Raji (cell line): ENCODE measurements around the gene TPSD1.

ENCODE experiments used
- POLR2A ChIP-seq: IDR thresholded peaks from 2 replicates; pipeline ENCODE4 v1.6.1; 2011; ENCODE audit warnings: low read depth, low read length, control low read depth; ENCODE audit not compliant: insufficient read depth

TPSD1 gene

GRCh38 chr16:1265090-1265630, 9.3 kb downstream of the TPSD1 start:
- no peak for TF ChIP-seq POLR2A

- TF ChIP-seq POLR2A = no peak
Observed at GRCh38 chr16:1265826-1266225, 10.0 kb downstream of the TPSD1 start.

- TF ChIP-seq POLR2A = no peak
Observed at GRCh38 chr16:1271380-1271723, 15.5 kb downstream of the TPSD1 start.

- no peak for TF ChIP-seq POLR2A
Observed at GRCh38 chr16:1272453-1273198, 16.8 kb downstream of the TPSD1 start.

- TF ChIP-seq POLR2A = no peak
Observed at GRCh38 chr16:1273816-1274215, 17.9 kb downstream of the TPSD1 start.

GRCh38 chr16:1274767-1275166, 18.9 kb downstream of the TPSD1 start:
- no peak for TF ChIP-seq POLR2A

GRCh38 chr16:1275791-1276579, 20.1 kb downstream of the TPSD1 start:
- TF ChIP-seq POLR2A = no peak

GRCh38 chr16:1276580-1276878, 20.7 kb downstream of the TPSD1 start:
- no peak for TF ChIP-seq POLR2A

GRCh38 chr16:1277151-1277598, 21.3 kb downstream of the TPSD1 start:
- no peak for TF ChIP-seq POLR2A

- no peak for TF ChIP-seq POLR2A
Observed at GRCh38 chr16:1277617-1278282, 21.9 kb downstream of the TPSD1 start.

- no peak for TF ChIP-seq POLR2A
Observed at GRCh38 chr16:1278477-1278876, 22.6 kb downstream of the TPSD1 start.

- TF ChIP-seq POLR2A = no peak
Observed at GRCh38 chr16:1279081-1279944, 23.4 kb downstream of the TPSD1 start.

- no peak for TF ChIP-seq POLR2A
Observed at GRCh38 chr16:1279945-1280589, 24.2 kb downstream of the TPSD1 start.

GRCh38 chr16:1280783-1281182, 24.9 kb downstream of the TPSD1 start:
- TF ChIP-seq POLR2A = no peak
